Heart left ventricle (tissue), 13 donors: Measurements from ENCODE around the gene ANKRA2.

Experiments
- POLR2A ChIP-seq, 2 donors: fragments of 450-650 bp; IDR thresholded peaks; one replicate each; pipeline ENCODE4 v1.6.1; 2017; ENCODE audit warnings: antibody characterized with exemption in 2 of 2, mild to moderate bottlenecking in 2 of 2, moderate library complexity in 2 of 2
- TF ChIP-seq, protein P1 (sequence below), 12 donors: fragments of 200-600 bp; sonication (generic) in 4 of 12; IDR thresholded peaks; one replicate each; pipeline versions ENCODE4 v1.5.0 to v1.8.0; 2018 to 2022; ENCODE audit warnings: antibody characterized with exemption in 12 of 12, mild to moderate bottlenecking in 5 of 12
- donor health status: ischemic (EF 13 %, LVEDD 7.1; RV severe dilation, severe dysfunction).
- donor health status: DM: no; HTN: yes; CAD: no.
- donor health status: DM: no; HTN: no; CAD: no.
- donor health status: ischemic (EF 25% LVEDD 6.9; RV normal size, moderate dysfunction).
- donor health status: ischemic (EF 25% LVEDD 5.7; RV mildly dilated, moderate dysfunction).
- donor health status: ischemic (EF 35%, LVEDD 5.7; RV mildly dilated, moderate dysfunction).
- donor health status: nonischemic (EF 11% LVEDD 7.7; RV severe dilation, severe dysfunction).
- donor health status: DM: yes; HTN: yes; CAD: no.
- donor health status: PGD.
- donor health status: ischemic (EF 29% LVEDD 5.4; RV normal size, mild dysfunction).
- donor health status: nonischemic (EF 23%, LVEDD 6.1; RV moderate dilation, normal function).

DNA sequence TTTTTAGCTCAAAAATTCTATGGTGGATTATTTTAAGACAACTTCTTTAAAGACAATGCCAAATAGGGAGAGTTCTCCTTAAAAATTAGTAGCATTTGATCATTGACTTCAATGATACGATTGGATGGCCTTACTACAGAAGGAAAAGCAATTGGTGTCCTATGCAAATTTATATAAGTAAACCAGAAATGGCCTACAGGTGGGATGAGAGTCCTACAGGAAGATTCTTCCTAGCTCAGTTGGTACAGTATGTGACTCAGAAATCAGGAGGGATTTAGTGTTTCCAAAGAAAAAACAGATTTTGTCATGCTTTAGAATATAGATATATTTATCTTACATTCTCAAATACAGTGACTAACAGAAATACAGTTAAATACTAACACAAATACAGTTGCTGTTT is 6.5 kb downstream of the ANKRA2 start:
- TF ChIP-seq, protein P1, sequence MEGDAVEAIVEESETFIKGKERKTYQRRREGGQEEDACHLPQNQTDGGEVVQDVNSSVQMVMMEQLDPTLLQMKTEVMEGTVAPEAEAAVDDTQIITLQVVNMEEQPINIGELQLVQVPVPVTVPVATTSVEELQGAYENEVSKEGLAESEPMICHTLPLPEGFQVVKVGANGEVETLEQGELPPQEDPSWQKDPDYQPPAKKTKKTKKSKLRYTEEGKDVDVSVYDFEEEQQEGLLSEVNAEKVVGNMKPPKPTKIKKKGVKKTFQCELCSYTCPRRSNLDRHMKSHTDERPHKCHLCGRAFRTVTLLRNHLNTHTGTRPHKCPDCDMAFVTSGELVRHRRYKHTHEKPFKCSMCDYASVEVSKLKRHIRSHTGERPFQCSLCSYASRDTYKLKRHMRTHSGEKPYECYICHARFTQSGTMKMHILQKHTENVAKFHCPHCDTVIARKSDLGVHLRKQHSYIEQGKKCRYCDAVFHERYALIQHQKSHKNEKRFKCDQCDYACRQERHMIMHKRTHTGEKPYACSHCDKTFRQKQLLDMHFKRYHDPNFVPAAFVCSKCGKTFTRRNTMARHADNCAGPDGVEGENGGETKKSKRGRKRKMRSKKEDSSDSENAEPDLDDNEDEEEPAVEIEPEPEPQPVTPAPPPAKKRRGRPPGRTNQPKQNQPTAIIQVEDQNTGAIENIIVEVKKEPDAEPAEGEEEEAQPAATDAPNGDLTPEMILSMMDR (IDR thresholded peaks at IDR 0.05): no peak
- TF ChIP-seq POLR2A (IDR thresholded peaks at IDR 0.05): no peak
